SU-DHL-6 (cell line): ENCODE results near the gene EEF1B2.
"Not testable (repeated sequence)": the region's sequence is repeated elsewhere in the genome, so short reads cannot be mapped to it uniquely, and the experiment has no call there.

Source experiments
- H2AFZ ChIP-seq: fragments of 200-600 bp; sonication (generic); 2 replicates; pipeline ENCODE4 v1.6.1; 2014; ENCODE audit warnings: low read depth, mild to moderate bottlenecking, moderate library complexity, mixed read lengths, antibody characterized with exemption, low read length; ENCODE audit not compliant: severe bottlenecking
- H3F3A ChIP-seq: fragments of 200-600 bp; shearing (Covaris generic); 2 replicates; pipeline ENCODE4 v1.6.0; 2016; ENCODE audit warnings: antibody characterized with exemption, mild to moderate bottlenecking; ENCODE audit not compliant: insufficient read depth
- H3K27ac ChIP-seq: fragments of 200-600 bp; sonication (generic); 2 replicates; pipeline ENCODE4 v1.5.1; 2016; ENCODE audit warnings: low read depth, mild to moderate bottlenecking, low read length, moderate library complexity, mixed read lengths
- H3K27me3 ChIP-seq: fragments of 200-600 bp; sonication (generic), shearing (Covaris generic); 2 replicates; pipeline ENCODE4 v1.6.0; 2014; ENCODE audit warnings: mild to moderate bottlenecking, low read length
- H3K36me3 ChIP-seq: fragments of 200-600 bp; sonication (generic); 2 replicates; pipeline ENCODE4 v1.6.1; 2014; ENCODE audit warnings: mild to moderate bottlenecking, low read length, mixed read lengths
- H3K4me2 ChIP-seq: fragments of 300-600, 200-600 bp; shearing (Covaris generic), sonication (generic); 2 replicates; pipeline ENCODE4 v1.6.0; 2014; ENCODE audit warnings: low read length, low read depth, mild to moderate bottlenecking; ENCODE audit not compliant: poor library complexity, severe bottlenecking
- H3K4me3 ChIP-seq: fragments of 200-600 bp; sonication (generic); 2 replicates; pipeline ENCODE4 v1.5.1; 2014; ENCODE audit warnings: antibody characterized with exemption, low read length, mild to moderate bottlenecking, mixed read lengths; ENCODE audit not compliant: insufficient read depth, poor library complexity, severe bottlenecking
- H3K79me2 ChIP-seq: fragments of 200-600 bp; sonication (generic); 2 replicates; pipeline ENCODE4 v1.6.1; 2014; ENCODE audit warnings: mild to moderate bottlenecking, low read length, moderate library complexity; ENCODE audit not compliant: insufficient read depth
- H3K9ac ChIP-seq: fragments of 200-600 bp; sonication (generic); 2 replicates; pipeline ENCODE4 v1.7.0; 2014; ENCODE audit warnings: mild to moderate bottlenecking, low read length
- H3K9me2 ChIP-seq: fragments of 200-600 bp; sonication (generic); replicated peaks from 2 replicates; pipeline ENCODE4 v1.6.1; 2014; ENCODE audit warnings: low read length; ENCODE audit not compliant: insufficient read depth
- H3K9me3 ChIP-seq: fragments of 200-600 bp; sonication (generic); 2 replicates; pipeline ENCODE4 v1.6.1; 2014; ENCODE audit warnings: low read length, mixed read lengths; ENCODE audit not compliant: insufficient read depth
- H4K20me1 ChIP-seq: fragments of 200-600 bp; sonication (generic); 2 replicates; pipeline ENCODE4 v1.6.1; 2014; ENCODE audit warnings: low read depth, mild to moderate bottlenecking, antibody characterized with exemption, low read length, moderate library complexity, mixed read lengths
- CTCF ChIP-seq: fragments of 200-600 bp; sonication (generic); IDR thresholded peaks from one replicate; pipeline ENCODE4 v1.5.1; 2017; ENCODE audit warnings: antibody characterized with exemption, mild to moderate bottlenecking, low read length, moderate library complexity; ENCODE audit not compliant: insufficient read depth, poor library complexity, severe bottlenecking
- EZH2phosphoT487 ChIP-seq: fragments of 200-600 bp; sonication (generic), shearing (Covaris generic); conservative IDR thresholded peaks from 2 replicates; pipeline ENCODE4 v1.6.1; 2018; ENCODE audit warnings: mild to moderate bottlenecking, antibody characterized with exemption, low read length, moderate library complexity, mixed read lengths

The EEF1B2 gene

GRCh38 chr2:206176121-206176520, 16.4 kb downstream of the EEF1B2 start:
- Histone ChIP-seq H3F3A (no peaks in the 10 kb centered on the region), H3K27me3 (no peaks in the 10 kb centered on the region), H3K9me2 (no peaks in the 10 kb centered on the region), H4K20me1 (no peaks in the 10 kb centered on the region), H3K27ac (no peak overlapping the region), H3K36me3 (no peaks in the 10 kb centered on the region), H3K4me3 (no peak overlapping the region), H3K9ac (no peak overlapping the region), H2AFZ (no peak overlapping the region), H3K9me3 (no peaks in the 10 kb centered on the region), H3K4me2 (no peak overlapping the region), H3K79me2 (no peaks in the 10 kb centered on the region)
- TF ChIP-seq CTCF (no peak), EZH2phosphoT487 (no peak)

GRCh38 chr2:206176901-206177300, 17.2 kb downstream of the EEF1B2 start:
- H3K4me3 ChIP-seq = no peak overlapping the region
- H3F3A ChIP-seq = no peaks in the 10 kb centered on the region
- no peaks in the 10 kb centered on the region for H3K27me3 ChIP-seq
- H4K20me1 ChIP-seq = no peaks in the 10 kb centered on the region
- no peaks in the 10 kb centered on the region for H3K36me3 ChIP-seq
- H3K9me3 ChIP-seq = no peaks in the 10 kb centered on the region
- no peak overlapping the region for H3K27ac ChIP-seq
- H3K4me2 ChIP-seq = no peak overlapping the region
- no peaks in the 10 kb centered on the region for H3K9me2 ChIP-seq
- H2AFZ ChIP-seq = no peak overlapping the region
- H3K9ac ChIP-seq = no peak overlapping the region
- H3K79me2 ChIP-seq = no peaks in the 10 kb centered on the region
- TF ChIP-seq CTCF = no peak
- TF ChIP-seq EZH2phosphoT487 = no peak

GRCh38 chr2:206181526-206181925, 21.8 kb downstream of the EEF1B2 start:
- H3K4me2 ChIP-seq, H3K79me2 ChIP-seq, H2AFZ ChIP-seq, H3K27me3 ChIP-seq, H3K9me3 ChIP-seq, H3K27ac ChIP-seq, H3K36me3 ChIP-seq, H3F3A ChIP-seq, H3K4me3 ChIP-seq, H4K20me1 ChIP-seq, H3K9me2 ChIP-seq, H3K9ac ChIP-seq: not testable (repeated sequence)

- Histone ChIP-seq H3F3A (no peaks in the 10 kb centered on the region), H3K9me2 (no peaks in the 10 kb centered on the region), H4K20me1 (no peaks in the 10 kb centered on the region), H3K27ac (no peak overlapping the region), H3K79me2 (no peaks in the 10 kb centered on the region), H3K4me2 (no peak overlapping the region), H3K36me3 (no peaks in the 10 kb centered on the region), H3K27me3 (no peaks in the 10 kb centered on the region), H3K4me3 (no peak overlapping the region), H3K9me3 (no peaks in the 10 kb centered on the region), H3K9ac (no peak overlapping the region), H2AFZ (no peak overlapping the region)
- TF ChIP-seq EZH2phosphoT487 (no peak), CTCF (no peak)
Measured at GRCh38 chr2:206189691-206190090, 30.0 kb downstream of the EEF1B2 start.
